Neural cell (in vitro differentiated cells): ENCODE measurements around the gene DACH1. TPM values are rescaled to one million over a fixed set of nuclear protein-coding genes. Genes with fewer than 3 reads are reported as not detected.

ENCODE experiments used
- H2AFZ ChIP-seq: fragments of 200-600, 300-800 bp; sonication (generic), shearing (Covaris generic); 2 replicates; pipeline ENCODE4 v1.6.0; 2014; ENCODE audit warnings: low read depth, mild to moderate bottlenecking, antibody characterized with exemption, low read length, moderate library complexity
- H3F3A ChIP-seq: fragments of 200-600 bp; shearing (Covaris generic); 2 replicates; pipeline ENCODE4 v1.6.1; 2016; ENCODE audit warnings: mild to moderate bottlenecking, moderate library complexity, mixed read lengths, antibody characterized with exemption, low read length; ENCODE audit not compliant: insufficient read depth, poor library complexity, severe bottlenecking
- H3K27ac ChIP-seq: fragments of 200-600, 300-800 bp; sonication (generic), shearing (Covaris generic); 2 replicates; pipeline ENCODE4 v1.5.1; 2014; ENCODE audit warnings: mild to moderate bottlenecking, low read length, moderate library complexity
- H3K27me3 ChIP-seq: fragments of 300-800, 200-600 bp; sonication (generic), shearing (Covaris generic); 2 replicates; pipeline ENCODE4 v1.6.0; 2014; ENCODE audit warnings: mild to moderate bottlenecking, low read depth, low read length, moderate library complexity; ENCODE audit not compliant: insufficient read depth
- H3K36me3 ChIP-seq: fragments of 300-800, 200-600 bp; sonication (generic), shearing (Covaris generic); 2 replicates; pipeline ENCODE4 v1.5.1; 2014; ENCODE audit warnings: mild to moderate bottlenecking, antibody characterized with exemption, low read length, moderate library complexity; ENCODE audit not compliant: insufficient read depth
- H3K4me2 ChIP-seq: fragments of 300-800, 200-600 bp; sonication (generic), shearing (Covaris generic); 2 replicates; pipeline ENCODE4 v1.6.0; 2014; ENCODE audit warnings: mild to moderate bottlenecking, low read length
- H3K4me3 ChIP-seq: fragments of 300-800, 200-600 bp; sonication (generic), shearing (Covaris generic); 2 replicates; pipeline ENCODE4 v1.5.1; 2014; ENCODE audit warnings: mild to moderate bottlenecking, low read length, moderate library complexity
- H3K79me2 ChIP-seq: fragments of 200-600 bp; shearing (Covaris generic); replicated peaks from 2 replicates; pipeline ENCODE4 v1.6.0; 2014; ENCODE audit warnings: mild to moderate bottlenecking, low read length, moderate library complexity; ENCODE audit not compliant: insufficient read depth
- H3K9ac ChIP-seq: fragments of 300-800, 200-600 bp; sonication (generic), shearing (Covaris generic); 2 replicates; pipeline ENCODE4 v1.6.1; 2016; ENCODE audit warnings: mild to moderate bottlenecking, low read length, mixed read lengths
- H3K9me2 ChIP-seq: fragments of 200-600 bp; shearing (Covaris generic); 2 replicates; pipeline ENCODE4 v1.6.1; 2016; ENCODE audit warnings: mild to moderate bottlenecking, low read length, mixed read lengths; ENCODE audit not compliant: insufficient read depth
- H3K9me3 ChIP-seq: fragments of 200-600, 300-800 bp; sonication (generic), shearing (Covaris generic); 2 replicates; pipeline ENCODE4 v1.6.1; 2016; ENCODE audit warnings: mild to moderate bottlenecking, mixed run types, low read length, moderate library complexity, mixed read lengths
- H4K20me1 ChIP-seq: fragments of 200-600 bp; shearing (Covaris generic); 2 replicates; pipeline ENCODE4 v1.6.1; 2016; ENCODE audit warnings: mild to moderate bottlenecking, mixed run types; ENCODE audit not compliant: insufficient read depth
- EP300 ChIP-seq: fragments of 450-650 bp; conservative IDR thresholded peaks from 2 replicates; pipeline ENCODE4 v1.6.1; 2014; ENCODE audit warnings: antibody characterized with exemption, mild to moderate bottlenecking, moderate library complexity; ENCODE audit not compliant: poor library complexity, severe bottlenecking
- EZH2 ChIP-seq: fragments of 200-600, 300-800 bp; shearing (Covaris generic), sonication (generic); IDR thresholded peaks from 2 replicates; pipeline ENCODE4 v1.6.1; 2014; ENCODE audit warnings: antibody characterized with exemption, low read length, borderline replicate concordance, mild to moderate bottlenecking; ENCODE audit not compliant: insufficient read depth, poor library complexity, severe bottlenecking
- MXI1 ChIP-seq: fragments of 450-650 bp; conservative IDR thresholded peaks from 2 replicates; pipeline ENCODE4 v1.6.1; 2014; ENCODE audit warnings: antibody characterized with exemption, mild to moderate bottlenecking; ENCODE audit not compliant: poor library complexity, severe bottlenecking
- POLR2AphosphoS5 ChIP-seq: IDR thresholded peaks from 2 replicates; pipeline ENCODE4 v1.6.1; 2012
- RAD21 ChIP-seq: fragments of 450-650 bp; conservative IDR thresholded peaks from 2 replicates; pipeline ENCODE4 v1.6.1; 2014; ENCODE audit warnings: antibody characterized with exemption, mild to moderate bottlenecking, moderate library complexity
- SMC3 ChIP-seq: fragments of 450-650 bp; conservative IDR thresholded peaks from 2 replicates; pipeline ENCODE4 v1.6.1; 2014; ENCODE audit warnings: antibody characterized with exemption, mild to moderate bottlenecking, moderate library complexity; ENCODE audit not compliant: poor library complexity
- TAF1 ChIP-seq: IDR thresholded peaks from 2 replicates; pipeline ENCODE4 v1.6.1; 2012; ENCODE audit warnings: low read depth
- polyA plus RNA-seq: library from polyadenylated mRNA; depleted of rRNA; stranded (reverse); fragments of >200 nt; gene quantifications from 2 replicates; pipeline ENCODE4 v1.2.3, GENCODE V29; 2014
- TF ChIP-seq, protein P1 (sequence below): fragments of 450-650 bp; IDR thresholded peaks from 2 replicates; pipeline ENCODE4 v1.5.1; 2014; ENCODE audit warnings: antibody characterized with exemption, mild to moderate bottlenecking, moderate library complexity; ENCODE audit not compliant: poor library complexity, severe bottlenecking
- TF ChIP-seq, protein P2 (sequence below): IDR thresholded peaks from 2 replicates; pipeline ENCODE4 v1.6.1; 2012; ENCODE audit warnings: borderline replicate concordance

DACH1 gene
- polyA plus RNA-seq, 1 donor from 2014 or later, result 20.0 TPM

- no peak overlapping the region for H3K4me2 ChIP-seq
- no peak overlapping the region for H3K9ac ChIP-seq
- H4K20me1 ChIP-seq, result no peaks in the 10 kb centered on the region
- no peaks in the 10 kb centered on the region for H3K9me3 ChIP-seq
- H2AFZ ChIP-seq, result no peak overlapping the region
- no peaks in the 10 kb centered on the region for H3K27me3 ChIP-seq
- H3K79me2 ChIP-seq, result peaks cover 5% of the 10 kb centered on the region
- no peak overlapping the region for H3K27ac ChIP-seq
- no peaks in the 10 kb centered on the region for H3F3A ChIP-seq
- no peak overlapping the region for H3K4me3 ChIP-seq
- TF ChIP-seq TAF1 (no peak), RAD21 (no peak), EP300 (no peak), POLR2AphosphoS5 (no peak), MXI1 (no peak), SMC3 (no peak), EZH2 (no peak)
- TF ChIP-seq, protein P1, sequence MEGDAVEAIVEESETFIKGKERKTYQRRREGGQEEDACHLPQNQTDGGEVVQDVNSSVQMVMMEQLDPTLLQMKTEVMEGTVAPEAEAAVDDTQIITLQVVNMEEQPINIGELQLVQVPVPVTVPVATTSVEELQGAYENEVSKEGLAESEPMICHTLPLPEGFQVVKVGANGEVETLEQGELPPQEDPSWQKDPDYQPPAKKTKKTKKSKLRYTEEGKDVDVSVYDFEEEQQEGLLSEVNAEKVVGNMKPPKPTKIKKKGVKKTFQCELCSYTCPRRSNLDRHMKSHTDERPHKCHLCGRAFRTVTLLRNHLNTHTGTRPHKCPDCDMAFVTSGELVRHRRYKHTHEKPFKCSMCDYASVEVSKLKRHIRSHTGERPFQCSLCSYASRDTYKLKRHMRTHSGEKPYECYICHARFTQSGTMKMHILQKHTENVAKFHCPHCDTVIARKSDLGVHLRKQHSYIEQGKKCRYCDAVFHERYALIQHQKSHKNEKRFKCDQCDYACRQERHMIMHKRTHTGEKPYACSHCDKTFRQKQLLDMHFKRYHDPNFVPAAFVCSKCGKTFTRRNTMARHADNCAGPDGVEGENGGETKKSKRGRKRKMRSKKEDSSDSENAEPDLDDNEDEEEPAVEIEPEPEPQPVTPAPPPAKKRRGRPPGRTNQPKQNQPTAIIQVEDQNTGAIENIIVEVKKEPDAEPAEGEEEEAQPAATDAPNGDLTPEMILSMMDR, result no peak
- TF ChIP-seq, protein P2, sequence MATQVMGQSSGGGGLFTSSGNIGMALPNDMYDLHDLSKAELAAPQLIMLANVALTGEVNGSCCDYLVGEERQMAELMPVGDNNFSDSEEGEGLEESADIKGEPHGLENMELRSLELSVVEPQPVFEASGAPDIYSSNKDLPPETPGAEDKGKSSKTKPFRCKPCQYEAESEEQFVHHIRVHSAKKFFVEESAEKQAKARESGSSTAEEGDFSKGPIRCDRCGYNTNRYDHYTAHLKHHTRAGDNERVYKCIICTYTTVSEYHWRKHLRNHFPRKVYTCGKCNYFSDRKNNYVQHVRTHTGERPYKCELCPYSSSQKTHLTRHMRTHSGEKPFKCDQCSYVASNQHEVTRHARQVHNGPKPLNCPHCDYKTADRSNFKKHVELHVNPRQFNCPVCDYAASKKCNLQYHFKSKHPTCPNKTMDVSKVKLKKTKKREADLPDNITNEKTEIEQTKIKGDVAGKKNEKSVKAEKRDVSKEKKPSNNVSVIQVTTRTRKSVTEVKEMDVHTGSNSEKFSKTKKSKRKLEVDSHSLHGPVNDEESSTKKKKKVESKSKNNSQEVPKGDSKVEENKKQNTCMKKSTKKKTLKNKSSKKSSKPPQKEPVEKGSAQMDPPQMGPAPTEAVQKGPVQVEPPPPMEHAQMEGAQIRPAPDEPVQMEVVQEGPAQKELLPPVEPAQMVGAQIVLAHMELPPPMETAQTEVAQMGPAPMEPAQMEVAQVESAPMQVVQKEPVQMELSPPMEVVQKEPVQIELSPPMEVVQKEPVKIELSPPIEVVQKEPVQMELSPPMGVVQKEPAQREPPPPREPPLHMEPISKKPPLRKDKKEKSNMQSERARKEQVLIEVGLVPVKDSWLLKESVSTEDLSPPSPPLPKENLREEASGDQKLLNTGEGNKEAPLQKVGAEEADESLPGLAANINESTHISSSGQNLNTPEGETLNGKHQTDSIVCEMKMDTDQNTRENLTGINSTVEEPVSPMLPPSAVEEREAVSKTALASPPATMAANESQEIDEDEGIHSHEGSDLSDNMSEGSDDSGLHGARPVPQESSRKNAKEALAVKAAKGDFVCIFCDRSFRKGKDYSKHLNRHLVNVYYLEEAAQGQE, result no peak
- no peaks in the 10 kb centered on the region for H3K9me2 ChIP-seq
- H3K36me3 ChIP-seq, result no peaks in the 10 kb centered on the region
Measured at GRCh38 chr13:71811344-71811743, 55.7 kb downstream of the DACH1 start.

DNA sequence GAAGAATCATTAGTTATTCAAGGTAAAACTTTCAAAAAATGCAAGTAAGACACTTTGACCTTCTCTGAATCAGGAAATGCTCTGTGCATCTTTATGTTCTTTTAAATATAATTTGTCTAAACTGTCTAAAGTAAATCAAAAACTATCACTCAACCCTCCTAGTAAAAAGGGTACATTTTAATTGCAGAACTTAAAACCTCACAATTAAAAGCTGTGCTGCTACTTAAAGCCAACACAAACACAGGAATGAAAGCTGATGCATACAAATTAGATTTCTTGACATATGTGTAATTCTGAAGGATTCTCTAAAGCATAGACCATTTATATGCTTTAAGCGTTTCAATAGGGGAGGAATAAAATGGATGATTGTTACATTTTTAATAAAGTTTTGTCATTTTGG lies 58.3 kb downstream of the DACH1 start:
- Histone ChIP-seq H3F3A (no peaks in the 10 kb centered on the region), H3K9me3 (no peaks in the 10 kb centered on the region), H3K4me2 (no peak overlapping the region), H4K20me1 (no peaks in the 10 kb centered on the region), H3K36me3 (no peaks in the 10 kb centered on the region), H2AFZ (no peak overlapping the region), H3K9me2 (no peaks in the 10 kb centered on the region), H3K27ac (no peak overlapping the region), H3K79me2 (peaks cover 5% of the 10 kb centered on the region), H3K9ac (no peak overlapping the region), H3K4me3 (no peak overlapping the region), H3K27me3 (no peaks in the 10 kb centered on the region)
- TF ChIP-seq, protein P1, result no peak
- TF ChIP-seq TAF1 (no peak), SMC3 (no peak), POLR2AphosphoS5 (no peak), MXI1 (no peak), EZH2 (no peak), RAD21 (no peak), EP300 (no peak)
- TF ChIP-seq, protein P2, result no peak
